H1 (cell line): ENCODE measurements around the gene IFT20. TPM values are rescaled to one million over a fixed set of nuclear protein-coding genes. Genes with fewer than 3 reads are reported as not detected.

Experiments used
- CTCF ChIA-PET: fragments of 300-600 bp; sonication (Branson Sonifier 250); formaldehyde crosslinking; loops from one replicate; lab custom pipeline; 2021; ENCODE audit not compliant: partially characterized antibody; lab: Charles Lee
- POLR2A ChIA-PET: fragments of 300-600 bp; sonication (Branson Sonifier 250); formaldehyde crosslinking; loops from one replicate; lab custom pipeline; 2021; ENCODE audit warnings: inconsistent platforms; ENCODE audit not compliant: partially characterized antibody; lab: Charles Lee
- DNase-seq, 2 experiments: peaks; one replicate each; pipeline versions ENCODE4 v3.0.0 to v3.0.0-alpha.2; 2010 to 2022; ENCODE audit warnings: low spot score in 2 of 2, low read depth in 1 of 2, mixed read lengths in 1 of 2
- FAIRE-seq: peaks from 2 replicates; lab custom pipeline; 2011; peaks lifted over from hg19 to GRCh38; lab: Jason Lieb, UNC
- H2AFZ ChIP-seq: 2 replicates; pipeline ENCODE4 v1.8.1; 2012; ENCODE audit warnings: low read length, inconsistent platforms
- H2AK5ac ChIP-seq: 2 replicates; pipeline ENCODE4 v1.6.1; 2013; ENCODE audit warnings: low read depth, low read length
- H2BK120ac ChIP-seq: replicated peaks from 2 replicates; pipeline ENCODE3; 2013; ENCODE audit warnings: low read depth, low read length, inconsistent platforms
- H2BK12ac ChIP-seq: 2 replicates; pipeline ENCODE4 v1.6.1; 2013; ENCODE audit warnings: low read depth, low read length
- H2BK15ac ChIP-seq: 2 replicates; pipeline ENCODE4 v1.6.1; 2013; ENCODE audit warnings: low read length
- H2BK20ac ChIP-seq: 2 replicates; pipeline ENCODE4 v1.6.1; 2013; ENCODE audit warnings: low read length
- H2BK5ac ChIP-seq: 2 replicates; pipeline ENCODE4 v1.6.1; 2013; ENCODE audit warnings: low read depth, low read length
- H3K14ac ChIP-seq: 2 replicates; pipeline ENCODE4 v1.6.1; 2013; ENCODE audit warnings: inconsistent platforms; ENCODE audit not compliant: insufficient read length
- H3K18ac ChIP-seq: 2 replicates; pipeline ENCODE4 v1.6.1; 2013; ENCODE audit warnings: low read length; ENCODE audit errors: extremely low read depth
- H3K23ac ChIP-seq: 2 replicates; pipeline ENCODE4 v1.6.1; 2013; ENCODE audit warnings: inconsistent platforms; ENCODE audit not compliant: insufficient read length
- H3K23me2 ChIP-seq: 2 replicates; pipeline ENCODE4 v1.6.1; 2013; ENCODE audit warnings: low read depth, low read length
- H3K27ac ChIP-seq: 2 replicates; pipeline ENCODE4 v1.6.1; 2011; ENCODE audit warnings: low read depth, low read length, inconsistent platforms
- H3K27me3 ChIP-seq, 4 experiments: replicated peaks in 1 of 4; 1 replicate in 1 of 4; 2 replicates in 3 of 4; pipeline versions ENCODE4 v1.6.1 to v1.8.1; 2011 to 2013; ENCODE audit warnings: low read length in 3 of 4, mild to moderate bottlenecking in 3 of 4, inconsistent platforms in 2 of 4, mixed read lengths in 2 of 4, moderate library complexity in 1 of 4; ENCODE audit not compliant: control insufficient read depth in 3 of 4, insufficient read depth in 3 of 4; ENCODE audit errors: extremely low read depth in 1 of 4
- H3K36me3 ChIP-seq, 4 experiments: 2 replicates each; pipeline versions ENCODE4 v1.6.1 to v1.8.1; 2011 to 2013; ENCODE audit warnings: mild to moderate bottlenecking in 4 of 4, low read length in 3 of 4, moderate library complexity in 2 of 4, control low read depth in 1 of 4, inconsistent platforms in 1 of 4; ENCODE audit not compliant: insufficient read depth in 4 of 4, control insufficient read depth in 2 of 4
- H3K4ac ChIP-seq: replicated peaks from 2 replicates; pipeline ENCODE3; 2013; ENCODE audit warnings: low read length, low read depth, mixed read lengths, inconsistent platforms; ENCODE audit not compliant: insufficient read length
- H3K4me1 ChIP-seq, 4 experiments: replicated peaks in 1 of 4; 1 replicate in 1 of 4; 2 replicates in 3 of 4; pipeline versions ENCODE4 v1.6.1 to v1.8.1; 2011 to 2013; ENCODE audit warnings: low read length in 3 of 4, inconsistent platforms in 2 of 4, mixed read lengths in 1 of 4; ENCODE audit not compliant: insufficient read depth in 4 of 4, control insufficient read depth in 3 of 4
- H3K4me2 ChIP-seq, 2 experiments: 2 replicates each; pipeline versions ENCODE4 v1.6.1 to v1.8.1; 2011 to 2013; ENCODE audit warnings: low read depth in 2 of 2, low read length in 2 of 2, control low read depth in 1 of 2, inconsistent platforms in 1 of 2, mild to moderate bottlenecking in 1 of 2; ENCODE audit not compliant: insufficient read depth in 1 of 2
- H3K4me3 ChIP-seq, 4 experiments: fragments of 200-600, 300-600 bp in 1 of 4; sonication (generic), shearing (Covaris generic), sonication (Bioruptor Twin) in 1 of 4; 2 replicates each; pipeline versions ENCODE4 v1.5.1 to v1.8.1; 2011 to 2016; ENCODE audit warnings: low read length in 4 of 4, low read depth in 3 of 4, control low read depth in 2 of 4, inconsistent platforms in 2 of 4, mild to moderate bottlenecking in 2 of 4, mixed read lengths in 1 of 4, moderate library complexity in 1 of 4; ENCODE audit not compliant: insufficient read depth in 2 of 4; ENCODE audit errors: extremely low read depth in 1 of 4
- H3K56ac ChIP-seq: replicated peaks from 2 replicates; pipeline ENCODE3; 2013; ENCODE audit warnings: low read depth, mild to moderate bottlenecking, mixed read lengths, low read length, inconsistent platforms; ENCODE audit not compliant: insufficient read length
- H3K79me1 ChIP-seq: 2 replicates; pipeline ENCODE4 v1.6.1; 2013; ENCODE audit warnings: low read depth, low read length, control low read depth
- H3K79me2 ChIP-seq, 2 experiments: 2 replicates each; pipeline versions ENCODE4 v1.6.1 to v1.8.1; 2012 to 2013; ENCODE audit warnings: low read length in 2 of 2, mild to moderate bottlenecking in 2 of 2, inconsistent platforms in 1 of 2; ENCODE audit not compliant: insufficient read depth in 2 of 2, control insufficient read depth in 1 of 2
- H3K9ac ChIP-seq, 4 experiments: replicated peaks in 1 of 4; 1 replicate in 1 of 4; 2 replicates in 3 of 4; pipeline versions ENCODE4 v1.6.1 to v1.8.1; 2011 to 2013; ENCODE audit warnings: low read depth in 3 of 4, low read length in 3 of 4, control low read depth in 2 of 4, mild to moderate bottlenecking in 2 of 4, moderate library complexity in 2 of 4, inconsistent platforms in 1 of 4; ENCODE audit errors: extremely low read depth in 1 of 4
- H3K9me3 ChIP-seq, 2 experiments: 2 replicates each; pipeline versions ENCODE4 v1.6.1 to v1.8.1; 2012 to 2013; ENCODE audit warnings: mild to moderate bottlenecking in 2 of 2, moderate library complexity in 2 of 2, control low read depth in 1 of 2, inconsistent platforms in 1 of 2, low read depth in 1 of 2, low read length in 1 of 2, mixed read lengths in 1 of 2; ENCODE audit not compliant: insufficient read depth in 2 of 2
- H4K20me1 ChIP-seq, 2 experiments: replicated peaks in 1 of 2; 2 replicates each; pipeline versions ENCODE3 to v1.8.1; 2011 to 2013; ENCODE audit warnings: inconsistent platforms in 2 of 2, low read length in 2 of 2, mild to moderate bottlenecking in 1 of 2; ENCODE audit not compliant: insufficient read depth in 2 of 2, control insufficient read depth in 1 of 2
- H4K5ac ChIP-seq: 2 replicates; pipeline ENCODE4 v1.6.1; 2013; ENCODE audit warnings: low read length, low read depth, mixed read lengths, inconsistent platforms; ENCODE audit not compliant: insufficient read length
- H4K8ac ChIP-seq: 2 replicates; pipeline ENCODE4 v1.8.0; 2013; ENCODE audit warnings: mild to moderate bottlenecking, moderate library complexity, low read length, inconsistent platforms; ENCODE audit not compliant: insufficient read depth; ENCODE audit errors: extremely low read depth
- H4K91ac ChIP-seq: replicated peaks from 2 replicates; pipeline ENCODE3; 2013; ENCODE audit warnings: low read length, mixed read lengths, inconsistent platforms; ENCODE audit not compliant: insufficient read length
- BCL11A ChIP-seq, 2 experiments: IDR thresholded peaks; one replicate each; pipeline ENCODE4 v1.6.1; 2011; ENCODE audit warnings: low read depth in 2 of 2, low read length in 2 of 2, mild to moderate bottlenecking in 2 of 2
- WGBS, 2 experiments: shearing (Covaris generic) in 1 of 2; methylation state at CpG; one replicate each; pipeline versions ENCODE4 v1.1.6 to v1.1.7; 2013 to 2015; ENCODE audit warnings: low lambda C conversion rate in 2 of 2, mixed read lengths in 2 of 2, inconsistent platforms in 1 of 2, low coverage in 1 of 2, missing lambda C conversion rate in 1 of 2; ENCODE audit not compliant: insufficient replicate concordance in 2 of 2, insufficient coverage in 1 of 2, insufficient read length in 1 of 2; ENCODE audit errors: extremely low coverage in 1 of 2, missing lambda C conversion rate in 1 of 2; 5-methylcytosine and 5-hydroxymethylcytosine counted together
- polyA plus RNA-seq, 7 experiments: library from polyadenylated mRNA; depleted of rRNA in 3 of 7; stranded (reverse) in 5 of 7; unstranded in 2 of 7; fragments of >200 nt in 5 of 7; fragments of 200-250 nt in 2 of 7; gene quantifications; 1 replicate in 5 of 7; 2 replicates in 1 of 7; 4 replicates in 1 of 7; pipeline versions ENCODE4 v1.2.1 to v1.2.3, GENCODE V29; 2011 to 2013; ENCODE audit warnings: missing spikeins in 2 of 7, mixed read lengths in 2 of 7
- total RNA-seq: library from RNA; stranded (reverse); fragmentation: NEBNext Ultra II Directional; extraction: Animal tissue kit (Norgen Biotek cat#: 25700); gene quantifications from 2 replicates; pipeline ENCODE4 v1.2.1, GENCODE V29; 2021

Gene IFT20
- total and polyA plus RNA-seq, 2 of the 8 experiments (the other 6 are each of a cell fraction or from before 2014, with no cell fraction given): 9.0 to 21.0 TPM

DNA sequence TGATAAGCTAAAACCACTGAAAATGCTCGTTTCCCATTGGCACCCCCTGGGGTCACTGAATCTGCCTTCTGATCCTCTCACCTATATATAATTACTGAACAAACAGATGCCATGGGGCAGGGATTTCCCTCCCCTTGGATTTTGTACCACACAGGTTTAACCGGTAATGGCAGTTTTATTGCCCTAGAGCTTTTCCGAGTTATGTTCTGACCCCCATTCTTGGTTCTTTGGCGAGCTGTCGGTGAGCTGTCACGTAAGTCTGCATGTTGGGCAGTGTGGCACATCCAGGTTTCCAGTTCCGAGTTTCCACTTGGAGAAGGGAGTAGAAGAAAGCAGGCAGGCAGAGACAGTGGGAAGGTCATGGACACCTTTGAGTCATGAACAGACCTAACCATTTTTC, 9.2 kb downstream of the IFT20 start:
- FAIRE-seq (no peak), DNase-seq (peak in 1 of 2 experiments; percentile 8)
- Histone ChIP-seq H3K27ac (no peak overlapping the region), H4K8ac (no peak overlapping the region), H2BK15ac (no peak overlapping the region), H3K4me1 (peaks cover 0 to 3% (median 0%) of the 10 kb centered on the region in 4 experiments; a peak in 2 of 7 replicates), H3K4me2 (no peak overlapping the region), H2BK5ac (no peak overlapping the region), H3K23ac (no peak overlapping the region), H3K14ac (no peak overlapping the region), H4K5ac (no peak overlapping the region), H2BK12ac (no peak overlapping the region), H3K4ac (no peak overlapping the region), H3K9ac (no peak overlapping the region), H3K27me3 (no peaks in the 10 kb centered on the region), H4K20me1 (peaks cover 10 to 22% of the 10 kb centered on the region in 2 experiments), H2AK5ac (no peak overlapping the region), H2BK20ac (no peak overlapping the region), H3K36me3 (peaks cover 10 to 41% (median 32%) of the 10 kb centered on the region in 4 experiments), H3K56ac (no peak overlapping the region), H3K9me3 (no peaks in the 10 kb centered on the region), H2BK120ac (no peak overlapping the region), H3K79me1 (0 out of 2 replicates have a peak, but pooled peaks cover 4% of the 10 kb centered on the region), H3K18ac (no peak overlapping the region), H3K79me2 (peaks cover 24 to 57% of the 10 kb centered on the region in 2 experiments), H4K91ac (no peak overlapping the region), H3K23me2 (no peaks in the 10 kb centered on the region; the same call in 1 of the 2 replicates), H2AFZ (no peak overlapping the region), H3K4me3 (no peak overlapping the region)
- TF ChIP-seq BCL11A (IDR thresholded peaks at IDR 0.05; ENCODE audit: low read depth in 2 of 2, low read length in 2 of 2): no peak
- ChIA-PET CTCF (interaction anchor here (1.3 kb wide), 1 partner anchor 8 kb away, joined by 4 read pairs; no protein-coding TSS in a partner anchor), POLR2A (interaction anchor here (0.9 to 2.1 kb wide), 5 partner anchors 9 to 75 kb away, joined by 3 to 8 read pairs (median 3); partner anchors contain the start of genes IFT20, TNFAIP1 and VTN)
- whole genome bisulfite sequencing, 2 experiments: 90% methylated on average over 7 of the region's 7 CpGs; no CpG with 5 or more reads in 1 of the 2 experiments
